ENCODE data around the gene GRID1. TPM values are rescaled to one million over a fixed set of nuclear protein-coding genes. Genes with fewer than 3 reads are reported as not detected.

The GRID1 gene
- total and polyA plus RNA-seq, 7 experiments from 2014 or later = not detected

DNA sequence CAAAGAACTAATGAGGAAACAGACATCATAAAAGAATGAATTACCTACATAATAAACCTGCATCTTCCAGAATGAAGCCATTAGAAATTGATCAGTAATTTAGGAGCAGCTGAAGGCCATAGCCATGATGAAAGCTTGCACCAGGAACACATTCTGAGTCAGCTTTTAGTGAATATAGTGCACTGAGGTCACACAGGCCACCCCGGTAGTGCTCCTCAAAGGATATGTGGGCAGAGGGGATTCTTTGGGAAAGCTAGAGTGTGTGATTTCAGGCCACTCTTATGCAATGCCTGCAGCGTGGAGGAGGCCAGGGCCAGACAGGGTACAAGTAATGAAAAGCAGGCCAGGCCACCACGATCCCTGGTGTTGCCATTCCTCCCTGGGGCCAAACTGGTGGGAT is 451.9 kb downstream of the GRID1 start:
- intact Hi-C loops (cut with micrococcal nuclease) = no loop called here
- no peaks in the 10 kb centered on the region for H3K4me1 ChIP-seq (ENCODE audit: control insufficient read depth in 2 of 2, insufficient read depth in 2 of 2, low read length in 2 of 2)
- H3K27ac Mint-ChIP-seq = no peak overlapping the region
- no peaks in the 10 kb centered on the region for H3K9me3 ChIP-seq (ENCODE audit: control insufficient read depth in 2 of 3, low read length in 3 of 3)
- no peak for DNase-seq
- H3K27me3 ChIP-seq (ENCODE audit: control insufficient read depth in 2 of 2, insufficient read depth in 2 of 2, low read length in 2 of 2) = no peaks in the 10 kb centered on the region
- ChIA-PET CTCF (no interaction called here), POLR2A (no interaction called here)
- H3K36me3 ChIP-seq (ENCODE audit: control insufficient read depth in 2 of 3, insufficient read depth in 3 of 3, low read length in 3 of 3) = no peaks in the 10 kb centered on the region
- peaks cover 0 to 26% (median 0%) of the 10 kb centered on the region in 5 donors for H3K27me3 Mint-ChIP-seq
- H3K9me3 Mint-ChIP-seq = no peaks in the 10 kb centered on the region
- H3K4me3 ChIP-seq (ENCODE audit: low read length) = no peak overlapping the region
- H3K4me3 Mint-ChIP-seq = no peak overlapping the region
- no peaks in the 10 kb centered on the region for H3K4me1 Mint-ChIP-seq
- no peak overlapping the region for H3K27ac ChIP-seq (ENCODE audit: low read depth, low read length)
- ATAC-seq = no peak
- H3K36me3 Mint-ChIP-seq = no peaks in the 10 kb centered on the region

DNA sequence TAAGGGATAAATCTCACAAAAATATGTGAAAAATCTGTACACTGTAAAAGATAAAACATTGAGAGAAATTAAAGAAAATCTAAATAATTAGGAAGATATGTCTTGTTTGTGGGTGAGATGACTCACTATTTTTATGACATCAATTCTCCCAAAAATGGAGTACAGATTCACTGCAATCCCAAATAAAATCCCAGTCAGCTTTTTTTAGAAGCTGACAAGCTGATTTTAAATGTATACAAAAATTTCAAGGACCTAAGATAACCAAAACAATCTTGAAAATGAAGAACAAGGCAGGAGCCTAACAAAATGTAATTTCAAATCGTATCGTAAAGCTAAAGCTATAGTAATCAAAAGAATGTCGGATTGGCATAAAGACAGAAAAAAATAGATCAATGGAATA is 458.1 kb downstream of the GRID1 start:
- Histone ChIP-seq H3K36me3 (ENCODE audit: control insufficient read depth in 2 of 3, insufficient read depth in 3 of 3, low read length in 3 of 3) (no peaks in the 10 kb centered on the region), H3K9me3 (ENCODE audit: control insufficient read depth in 2 of 3, low read length in 3 of 3) (no peaks in the 10 kb centered on the region), H3K4me1 (ENCODE audit: control insufficient read depth in 2 of 2, insufficient read depth in 2 of 2, low read length in 2 of 2) (no peaks in the 10 kb centered on the region), H3K4me3 (ENCODE audit: low read length) (no peak overlapping the region), H3K27ac (ENCODE audit: low read depth, low read length) (no peak overlapping the region), H3K27me3 (ENCODE audit: control insufficient read depth in 2 of 2, insufficient read depth in 2 of 2, low read length in 2 of 2) (peaks cover 0 to 4% of the 10 kb centered on the region in 2 donors)
- DNase-seq = no peak
- Mint-ChIP-seq H3K9me3 (peaks cover 0 to 5% (median 0%) of the 10 kb centered on the region in 11 donors), H3K4me1 (no peaks in the 10 kb centered on the region), H3K27me3 (peaks cover 0 to 17% (median 4%) of the 10 kb centered on the region in 5 donors), H3K36me3 (no peaks in the 10 kb centered on the region), H3K4me3 (no peak overlapping the region), H3K27ac (no peak overlapping the region)
- ChIA-PET CTCF (no interaction called here), POLR2A (no interaction called here)
- intact Hi-C loops (cut with micrococcal nuclease) = no loop called here
- ATAC-seq = no peak

DNA sequence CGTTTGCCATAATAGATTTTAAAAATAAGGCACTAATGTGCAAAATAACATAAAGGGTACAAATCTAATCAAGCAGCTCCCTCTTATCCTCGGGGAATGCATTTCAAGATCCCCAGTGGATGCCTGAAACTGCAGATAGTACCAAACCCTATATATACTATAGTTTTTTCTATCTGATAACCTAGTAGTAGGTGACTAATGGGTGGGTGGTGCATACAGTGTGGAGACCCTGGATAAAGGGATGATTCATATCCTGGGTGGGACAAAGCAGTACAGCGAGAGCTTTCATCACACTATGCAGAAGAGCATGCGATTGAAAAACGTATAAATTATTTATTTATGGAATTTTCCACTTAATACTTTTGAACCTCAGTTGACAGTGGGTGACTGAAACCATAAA is 464.5 kb downstream of the GRID1 start:
- no peak overlapping the region for H3K27ac ChIP-seq (ENCODE audit: low read depth, low read length)
- H3K27me3 ChIP-seq (ENCODE audit: control insufficient read depth in 2 of 2, insufficient read depth in 2 of 2, low read length in 2 of 2) = peaks cover 0 to 4% of the 10 kb centered on the region in 2 donors
- Mint-ChIP-seq H3K27me3 (peaks cover 0 to 18% (median 3%) of the 10 kb centered on the region in 5 donors), H3K9me3 (peaks cover 0 to 2% (median 0%) of the 10 kb centered on the region in 11 donors), H3K4me3 (no peak overlapping the region), H3K27ac (no peak overlapping the region), H3K36me3 (no peaks in the 10 kb centered on the region), H3K4me1 (no peaks in the 10 kb centered on the region)
- ChIA-PET POLR2A (no interaction called here), CTCF (interaction anchor here (0.6 kb wide), 1 partner anchor 737 kb away, joined by 3 read pairs; no protein-coding TSS in a partner anchor)
- ATAC-seq (no peak), DNase-seq (no peak)
- H3K4me3 ChIP-seq (ENCODE audit: low read length) = no peak overlapping the region
- no peaks in the 10 kb centered on the region for H3K36me3 ChIP-seq (ENCODE audit: control insufficient read depth in 2 of 3, insufficient read depth in 3 of 3, low read length in 3 of 3)
- H3K9me3 ChIP-seq (ENCODE audit: control insufficient read depth in 2 of 3, low read length in 3 of 3) = no peaks in the 10 kb centered on the region
- no peaks in the 10 kb centered on the region for H3K4me1 ChIP-seq (ENCODE audit: control insufficient read depth in 2 of 2, insufficient read depth in 2 of 2, low read length in 2 of 2)
- intact Hi-C loops (cut with micrococcal nuclease) = no loop called here

DNA sequence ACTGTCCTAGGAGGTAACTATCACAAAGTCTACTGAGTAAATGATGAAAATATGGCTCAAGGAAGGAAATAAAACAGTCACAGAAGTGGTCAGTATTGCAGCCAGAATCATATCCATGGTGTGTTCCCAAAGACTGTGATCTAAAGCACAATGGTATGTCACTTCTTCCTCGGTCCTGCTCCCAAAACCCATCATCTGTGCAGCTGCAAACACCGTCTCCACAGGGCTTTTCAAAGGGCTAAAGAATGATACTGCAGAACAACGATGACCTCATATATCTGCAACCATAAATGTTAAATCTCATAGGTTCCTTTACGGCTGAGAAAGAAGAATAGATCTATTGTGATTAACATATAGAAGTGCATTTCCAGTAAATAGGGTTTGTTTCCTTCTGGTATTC is 465.0 kb downstream of the GRID1 start:
- no peaks in the 10 kb centered on the region for H3K36me3 Mint-ChIP-seq
- peaks cover 0 to 4% of the 10 kb centered on the region in 2 donors for H3K27me3 ChIP-seq (ENCODE audit: control insufficient read depth in 2 of 2, insufficient read depth in 2 of 2, low read length in 2 of 2)
- peaks cover 0 to 2% (median 0%) of the 10 kb centered on the region in 11 donors for H3K9me3 Mint-ChIP-seq
- H3K9me3 ChIP-seq (ENCODE audit: control insufficient read depth in 2 of 3, low read length in 3 of 3) = no peaks in the 10 kb centered on the region
- ATAC-seq = no peak
- no peaks in the 10 kb centered on the region for H3K4me1 Mint-ChIP-seq
- H3K27me3 Mint-ChIP-seq = peaks cover 0 to 18% (median 3%) of the 10 kb centered on the region in 5 donors
- H3K27ac Mint-ChIP-seq = no peak overlapping the region
- H3K27ac ChIP-seq (ENCODE audit: low read depth, low read length) = no peak overlapping the region
- CTCF ChIA-PET = interaction anchor here (0.6 kb wide), 1 partner anchor 737 kb away, joined by 3 read pairs; no protein-coding TSS in a partner anchor
- H3K4me3 Mint-ChIP-seq = no peak overlapping the region
- DNase-seq = no peak
- POLR2A ChIA-PET = no interaction called here
- no peak overlapping the region for H3K4me3 ChIP-seq (ENCODE audit: low read length)
- H3K36me3 ChIP-seq (ENCODE audit: control insufficient read depth in 2 of 3, insufficient read depth in 3 of 3, low read length in 3 of 3) = no peaks in the 10 kb centered on the region
- intact Hi-C loops (cut with micrococcal nuclease) = no loop called here
- H3K4me1 ChIP-seq (ENCODE audit: control insufficient read depth in 2 of 2, insufficient read depth in 2 of 2, low read length in 2 of 2) = no peaks in the 10 kb centered on the region

DNA sequence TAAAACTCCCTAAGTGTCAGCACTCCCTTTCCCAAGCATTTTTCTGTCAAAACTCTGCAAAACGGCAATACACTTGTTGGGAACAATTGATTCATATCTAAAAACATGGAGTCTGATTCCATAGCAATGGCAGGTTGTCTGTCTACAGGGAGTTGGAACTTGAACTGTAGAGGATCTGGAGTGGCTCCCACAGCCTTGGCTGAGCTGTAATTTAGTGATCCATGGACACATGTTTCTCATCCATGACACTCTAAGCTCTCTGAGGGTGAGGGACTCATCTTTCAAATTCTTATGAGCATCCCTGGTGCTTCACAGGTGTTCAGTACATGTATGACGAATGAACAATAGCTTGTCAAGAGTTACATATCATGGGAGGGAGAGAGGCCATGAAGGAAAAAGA is 466.1 kb downstream of the GRID1 start:
- H3K4me1 Mint-ChIP-seq = no peaks in the 10 kb centered on the region
- POLR2A ChIA-PET = no interaction called here
- no peak overlapping the region for H3K4me3 Mint-ChIP-seq

DNA sequence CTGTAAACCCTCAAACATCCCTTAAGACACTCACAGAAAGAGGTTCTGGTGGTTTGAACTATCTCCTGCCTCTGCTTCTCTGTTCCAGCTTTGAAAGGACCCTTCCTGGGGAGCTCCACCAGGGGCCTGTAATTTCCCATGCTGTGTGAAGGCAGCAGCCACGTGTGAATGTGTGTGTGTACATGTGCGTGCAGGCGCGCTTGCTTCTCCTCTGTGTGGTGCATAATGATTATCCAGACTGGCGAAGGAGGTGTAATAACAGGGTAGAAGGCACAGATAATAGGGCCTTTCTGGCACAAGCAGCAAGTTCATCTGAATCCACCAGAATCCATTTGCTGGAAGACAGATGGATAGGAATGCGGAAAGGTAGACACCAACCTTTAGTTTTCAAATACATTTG is 466.5 kb downstream of the GRID1 start:
- Histone ChIP-seq H3K9me3 (ENCODE audit: control insufficient read depth in 2 of 3, low read length in 3 of 3) (no peaks in the 10 kb centered on the region), H3K4me1 (ENCODE audit: control insufficient read depth in 2 of 2, insufficient read depth in 2 of 2, low read length in 2 of 2) (no peaks in the 10 kb centered on the region), H3K27ac (ENCODE audit: low read depth, low read length) (no peak overlapping the region), H3K27me3 (ENCODE audit: control insufficient read depth in 2 of 2, insufficient read depth in 2 of 2, low read length in 2 of 2) (peaks cover 0 to 4% of the 10 kb centered on the region in 2 donors), H3K4me3 (ENCODE audit: low read length) (no peak overlapping the region), H3K36me3 (ENCODE audit: control insufficient read depth in 2 of 3, insufficient read depth in 3 of 3, low read length in 3 of 3) (no peaks in the 10 kb centered on the region)
- Mint-ChIP-seq H3K9me3 (peaks cover 0 to 2% (median 0%) of the 10 kb centered on the region in 11 donors), H3K4me3 (no peak overlapping the region), H3K27ac (no peak overlapping the region), H3K36me3 (no peaks in the 10 kb centered on the region), H3K27me3 (peaks cover 0 to 18% (median 6%) of the 10 kb centered on the region in 5 donors), H3K4me1 (no peaks in the 10 kb centered on the region)
- intact Hi-C loops (cut with micrococcal nuclease) = no loop called here
- DNase-seq (no peak), ATAC-seq (no peak)
- ChIA-PET POLR2A (no interaction called here), CTCF (no interaction called here)

More for the DNA sequence above, 466.1 kb downstream of the GRID1 start:
- H3K27ac Mint-ChIP-seq = no peak overlapping the region
- H3K27me3 ChIP-seq (ENCODE audit: control insufficient read depth in 2 of 2, insufficient read depth in 2 of 2, low read length in 2 of 2) = peaks cover 0 to 4% of the 10 kb centered on the region in 2 donors
- no peak overlapping the region for H3K4me3 ChIP-seq (ENCODE audit: low read length)
- peaks cover 0 to 18% (median 3%) of the 10 kb centered on the region in 5 donors for H3K27me3 Mint-ChIP-seq
- ATAC-seq (no peak), DNase-seq (no peak)
- H3K4me1 ChIP-seq (ENCODE audit: control insufficient read depth in 2 of 2, insufficient read depth in 2 of 2, low read length in 2 of 2) = no peaks in the 10 kb centered on the region
- no peaks in the 10 kb centered on the region for H3K9me3 ChIP-seq (ENCODE audit: control insufficient read depth in 2 of 3, low read length in 3 of 3)
- H3K9me3 Mint-ChIP-seq = peaks cover 0 to 2% (median 0%) of the 10 kb centered on the region in 11 donors
- H3K36me3 Mint-ChIP-seq = no peaks in the 10 kb centered on the region
- no peak overlapping the region for H3K27ac ChIP-seq (ENCODE audit: low read depth, low read length)
- CTCF ChIA-PET = no interaction called here
- intact Hi-C loops (cut with micrococcal nuclease) = no loop called here
- H3K36me3 ChIP-seq (ENCODE audit: control insufficient read depth in 2 of 3, insufficient read depth in 3 of 3, low read length in 3 of 3) = no peaks in the 10 kb centered on the region

DNA sequence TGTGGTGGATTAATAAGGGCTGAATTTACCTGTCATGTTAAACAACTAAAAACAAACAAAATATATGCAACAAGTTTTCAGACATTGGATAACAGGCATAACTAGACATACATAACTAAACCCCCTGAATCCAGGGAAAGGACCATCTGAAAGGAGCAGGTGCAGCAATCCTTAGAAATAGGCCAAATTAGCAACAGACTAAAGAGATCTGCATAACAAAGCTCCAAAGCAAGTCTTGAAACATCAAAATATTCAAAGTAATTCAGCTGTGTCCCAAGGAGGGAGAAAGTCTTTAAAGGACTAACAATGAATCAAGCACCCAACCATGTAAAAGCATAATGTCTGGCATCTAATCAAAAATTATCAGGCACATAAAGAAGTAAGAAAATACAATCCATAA is 475.1 kb downstream of the GRID1 start:
- no peaks in the 10 kb centered on the region for H3K9me3 ChIP-seq (ENCODE audit: control insufficient read depth in 2 of 3, low read length in 3 of 3)
- H3K27ac ChIP-seq (ENCODE audit: low read depth, low read length) = no peak overlapping the region
- Mint-ChIP-seq H3K4me1 (no peaks in the 10 kb centered on the region), H3K27me3 (peaks cover 4 to 34% (median 28%) of the 10 kb centered on the region in 5 donors), H3K4me3 (no peak overlapping the region), H3K36me3 (no peaks in the 10 kb centered on the region), H3K27ac (no peak overlapping the region), H3K9me3 (peaks cover 0 to 26% (median 3%) of the 10 kb centered on the region in 11 donors)
- no peaks in the 10 kb centered on the region for H3K4me1 ChIP-seq (ENCODE audit: control insufficient read depth in 2 of 2, insufficient read depth in 2 of 2, low read length in 2 of 2)
- H3K27me3 ChIP-seq (ENCODE audit: control insufficient read depth in 2 of 2, insufficient read depth in 2 of 2, low read length in 2 of 2) = no peaks in the 10 kb centered on the region
- DNase-seq = no peak
- ChIA-PET CTCF (no interaction called here), POLR2A (no interaction called here)
- ATAC-seq = no peak
- no peaks in the 10 kb centered on the region for H3K36me3 ChIP-seq (ENCODE audit: control insufficient read depth in 2 of 3, insufficient read depth in 3 of 3, low read length in 3 of 3)
- intact Hi-C loops (cut with micrococcal nuclease) = no loop called here
- no peak overlapping the region for H3K4me3 ChIP-seq (ENCODE audit: low read length)
